Testis (tissue), 2 donors: ENCODE data around the gene KCNIP3.

Experiments
- CTCF ChIP-seq, 3 experiments: fragments of 450-650 bp in 2 of 3; fragments of 200-600 bp in 1 of 3; sonication (generic) in 1 of 3; IDR thresholded peaks; one replicate each; pipeline ENCODE4 v1.5.1; 2016 to 2019; ENCODE audit warnings: antibody characterized with exemption in 3 of 3, mild to moderate bottlenecking in 2 of 3, moderate library complexity in 1 of 3
- POLR2A ChIP-seq: fragments of 450-650 bp; IDR thresholded peaks from one replicate; pipeline ENCODE4 v1.6.1; 2017; ENCODE audit warnings: antibody characterized with exemption, mild to moderate bottlenecking, moderate library complexity

GRCh38 chr2:95353055-95353575, 56.0 kb downstream of the KCNIP3 start:
- TF ChIP-seq CTCF (IDR thresholded peaks at IDR 0.05): no peak
- TF ChIP-seq POLR2A: no peak
